ENCODE measurements around the gene GUCY1A1. TPM values are rescaled to one million over a fixed set of nuclear protein-coding genes. Genes with fewer than 3 reads are reported as not detected.

Gene GUCY1A1
- total RNA-seq, 3 donors from 2014 or later, result 7.4 to 213 (median 18.8) TPM

DNA sequence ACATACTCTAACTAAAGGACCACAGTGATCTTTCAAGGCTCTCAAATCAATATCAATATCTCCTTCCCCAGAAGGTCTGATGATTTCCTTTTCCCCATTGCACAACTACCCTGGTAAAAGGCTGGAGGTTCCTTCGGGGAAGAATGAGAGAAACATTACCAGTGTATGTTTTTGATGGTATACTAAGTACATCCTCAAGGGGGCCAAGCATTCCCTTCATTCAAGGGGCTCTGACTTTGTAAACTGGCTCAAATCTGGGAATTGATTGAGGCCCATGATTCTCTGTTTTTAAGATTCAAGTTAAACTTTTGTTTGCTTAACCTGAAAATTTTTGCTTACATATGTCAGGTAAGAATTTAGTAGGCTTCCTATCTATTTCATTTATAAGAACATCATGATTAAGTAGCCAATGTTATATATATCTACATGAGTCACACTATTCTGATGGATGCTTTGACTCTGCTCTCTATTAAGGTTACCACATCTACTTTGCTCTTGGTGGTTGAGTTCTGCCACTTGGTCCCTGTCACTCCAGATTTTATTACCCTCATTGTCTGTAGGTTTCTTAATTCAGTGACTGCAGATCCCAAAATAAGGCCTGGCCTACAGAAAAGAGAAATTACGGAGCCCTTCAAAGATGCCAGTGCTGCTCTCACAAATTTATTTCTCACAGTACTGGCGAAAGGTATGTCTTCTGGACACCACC lies 75.8 kb downstream of the GUCY1A1 start:
- ATAC-seq, result no peak
- Histone ChIP-seq H3K36me3 (ENCODE audit: low read depth) (no peaks in the 10 kb centered on the region), H3K4me3 (no peak overlapping the region), H3K4me1 (ENCODE audit: low read depth) (no peaks in the 10 kb centered on the region), H3K9me3 (no peaks in the 10 kb centered on the region)
- no peak for DNase-seq
- intact Hi-C loops (cut with DNase I, micrococcal nuclease), result no loop called here
- no peak for TF ChIP-seq CTCF (IDR thresholded peaks at IDR 0.05)

DNA sequence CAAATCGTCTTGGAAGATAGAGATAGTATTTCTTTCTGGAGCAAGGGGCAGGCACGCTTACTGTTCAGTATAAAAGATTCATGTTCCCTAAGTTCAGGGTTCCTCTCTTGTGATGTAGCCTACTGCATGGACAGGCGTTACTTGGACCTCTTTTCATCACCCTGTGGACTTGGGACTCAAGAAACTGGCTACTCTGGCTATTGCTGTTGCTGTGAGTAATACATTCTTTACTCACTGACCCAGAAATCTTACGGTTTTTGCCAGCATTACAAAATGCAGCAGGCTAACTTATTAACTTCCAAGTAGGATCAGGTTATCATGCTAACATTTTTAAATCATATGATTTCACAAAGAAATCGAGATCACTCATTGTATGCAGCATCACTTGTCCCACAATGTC lies 79.3 kb downstream of the GUCY1A1 start:
- no peaks in the 10 kb centered on the region for H3K36me3 ChIP-seq (ENCODE audit: low read depth)
- H3K4me3 ChIP-seq, result no peak overlapping the region
- H3K9me3 ChIP-seq, result no peaks in the 10 kb centered on the region
- ATAC-seq (no peak), DNase-seq (no peak)
- intact Hi-C loops (cut with DNase I, micrococcal nuclease), result no loop called here
- TF ChIP-seq CTCF (IDR thresholded peaks at IDR 0.05), result no peak
- H3K4me1 ChIP-seq (ENCODE audit: low read depth), result no peaks in the 10 kb centered on the region

DNA sequence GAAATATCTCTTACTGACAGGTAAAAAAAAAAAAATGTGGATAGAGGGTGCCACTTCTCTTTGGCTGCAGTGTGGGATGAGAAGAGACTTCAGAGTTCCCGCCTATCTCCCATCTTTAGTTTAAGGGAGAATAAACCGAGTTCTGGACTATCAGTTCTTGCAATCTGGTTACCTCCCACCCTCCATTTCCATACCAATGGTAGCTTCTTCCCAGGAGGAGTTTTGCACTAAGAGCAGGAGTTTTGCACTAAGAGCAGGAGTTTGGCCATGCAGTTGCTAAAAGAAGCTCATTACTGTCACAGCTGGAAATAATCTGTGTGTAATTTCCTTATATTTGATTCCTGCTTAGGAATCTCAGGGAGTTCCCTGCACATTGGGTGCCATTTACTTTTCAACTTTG lies 81.4 kb downstream of the GUCY1A1 start:
- Histone ChIP-seq H3K4me1 (ENCODE audit: low read depth) (no peaks in the 10 kb centered on the region), H3K9me3 (no peaks in the 10 kb centered on the region), H3K36me3 (ENCODE audit: low read depth) (no peaks in the 10 kb centered on the region), H3K4me3 (no peak overlapping the region)
- ATAC-seq, result no peak
- DNase-seq, result no peak
- no peak for TF ChIP-seq CTCF (IDR thresholded peaks at IDR 0.05)
- intact Hi-C loops (cut with DNase I, micrococcal nuclease), result no loop called here

DNA sequence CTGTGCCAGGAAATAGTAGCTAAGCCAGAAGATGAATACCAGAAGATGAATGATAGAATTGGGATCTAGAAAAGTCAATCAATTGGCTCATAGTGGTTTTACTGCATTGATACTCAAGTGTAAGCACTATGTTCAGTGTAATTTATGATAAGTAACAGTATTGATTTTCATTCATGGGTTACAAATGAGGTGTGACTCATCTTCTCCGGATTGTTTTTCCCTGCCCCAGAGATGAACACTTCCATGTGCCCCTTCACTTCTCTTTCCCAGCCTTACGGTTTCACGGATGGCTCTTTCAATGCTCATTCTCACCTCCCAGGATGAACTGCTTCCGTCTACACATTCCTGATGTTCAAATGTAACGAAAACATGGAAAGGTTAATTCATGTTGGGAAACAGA lies 82.4 kb downstream of the GUCY1A1 start:
- no peak overlapping the region for H3K4me3 ChIP-seq
- ATAC-seq (no peak), DNase-seq (no peak)
- intact Hi-C loops (cut with DNase I, micrococcal nuclease), result no loop called here
- TF ChIP-seq CTCF (IDR thresholded peaks at IDR 0.05), result no peak
- H3K9me3 ChIP-seq, result no peaks in the 10 kb centered on the region
- no peaks in the 10 kb centered on the region for H3K36me3 ChIP-seq (ENCODE audit: low read depth)
- H3K4me1 ChIP-seq (ENCODE audit: low read depth), result no peaks in the 10 kb centered on the region

GRCh38 chr4:155751569-155751968 lies 84.9 kb downstream of the GUCY1A1 start:
- TF ChIP-seq CTCF (IDR thresholded peaks at IDR 0.05), result no peak
- H3K36me3 ChIP-seq (ENCODE audit: low read depth), result no peaks in the 10 kb centered on the region
- intact Hi-C loops (cut with DNase I, micrococcal nuclease), result no loop called here
- ATAC-seq, result no peak
- no peaks in the 10 kb centered on the region for H3K4me1 ChIP-seq (ENCODE audit: low read depth)
- no peaks in the 10 kb centered on the region for H3K9me3 ChIP-seq
- no peak overlapping the region for H3K4me3 ChIP-seq
- DNase-seq, result no peak

Measured in mucosa of descending colon (tissue), 3 donors.